22Rv1 (cell line): ENCODE measurements around the gene ZNRF1.

Experiments used
- CTCF ChIP-seq: fragments of 450-650 bp; IDR thresholded peaks from 2 replicates; pipeline ENCODE4 v1.5.1; 2017; ENCODE audit warnings: mild to moderate bottlenecking
- ZFX ChIP-seq: fragments of 450-650 bp; IDR thresholded peaks from 2 replicates; pipeline ENCODE4 v1.6.1; 2017; ENCODE audit warnings: antibody characterized with exemption, borderline replicate concordance

- TF ChIP-seq CTCF (no peak), ZFX (no peak)
Measured at GRCh38 chr16:75065521-75066149, 66.8 kb downstream of the ZNRF1 start.
